ENCODE measurements around the gene IL13. TPM values are rescaled to one million over a fixed set of nuclear protein-coding genes. Genes with fewer than 3 reads are reported as not detected.

Gene IL13
- total RNA-seq, 1 donor from 2014 or later: not detected

Other genes starting within 250 kb of the IL13 start
- gene IRF1, start 167.4 kb upstream of the IL13 start, total RNA-seq: 5.2 TPM
- not detected for gene IL5, start 114.7 kb upstream of the IL13 start, total RNA-seq
- 5.7 TPM for gene RAD50, start 101.2 kb upstream of the IL13 start, total RNA-seq
- not detected for gene IL4, start 15.8 kb downstream of the IL13 start, total RNA-seq
- gene KIF3A, start 79.4 kb downstream of the IL13 start, total RNA-seq: 6.3 TPM
- not detected for gene CCNI2, start 89.3 kb downstream of the IL13 start, total RNA-seq
- 28.7 TPM for gene SEPTIN8, start 119.1 kb downstream of the IL13 start, total RNA-seq
- under 0.01 TPM for gene SOWAHA, start 155.1 kb downstream of the IL13 start, total RNA-seq
- gene SHROOM1, start 172.5 kb downstream of the IL13 start, total RNA-seq: 1.6 TPM
- gene GDF9, start 208.3 kb downstream of the IL13 start, total RNA-seq: 0.52 TPM
- 135 TPM for gene UQCRQ, start 208.5 kb downstream of the IL13 start, total RNA-seq
- 2.1 TPM for gene LEAP2, start 215.5 kb downstream of the IL13 start, total RNA-seq